Prostate gland (tissue), 2 donors: Measurements from ENCODE around the gene VPS37C. TPM values are rescaled to one million over a fixed set of nuclear protein-coding genes. Genes with fewer than 3 reads are reported as not detected.

Experiments used
- DNase-seq: peaks from one replicate; pipeline ENCODE4 v3.0.0-alpha.2; 2019; ENCODE audit warnings: low spot score
- H3K27ac ChIP-seq, 2 donors: fragments of 200-600 bp; sonication (generic); 2 replicates each; pipeline ENCODE4 v1.5.1; 2017 to 2019
- H3K27me3 ChIP-seq: fragments of 200-600 bp; sonication (generic); replicated peaks from 2 replicates; pipeline ENCODE4 v1.5.1; 2019; ENCODE audit not compliant: insufficient read depth
- H3K36me3 ChIP-seq, 2 donors: fragments of 200-600 bp; sonication (generic); 1 replicate in 1 of 2; 2 replicates in 1 of 2; pipeline versions ENCODE4 v1.5.1 to v1.8.1; 2017 to 2019
- H3K4me1 ChIP-seq: fragments of 200-600 bp; sonication (generic); replicated peaks from 2 replicates; pipeline ENCODE4 v1.5.1; 2019
- H3K4me3 ChIP-seq, 2 donors: fragments of 200-600 bp; sonication (generic); 2 replicates each; pipeline ENCODE4 v1.5.1; 2017 to 2019
- H3K9me3 ChIP-seq: fragments of 200-600 bp; sonication (generic); 2 replicates; pipeline ENCODE4 v1.5.1; 2017
- CTCF ChIP-seq, 4 experiments: fragments of 200-600 bp in 2 of 4; fragments of 450-650 bp in 2 of 4; sonication (generic) in 2 of 4; IDR thresholded peaks; 1 replicate in 3 of 4; 2 replicates in 1 of 4; pipeline ENCODE4 v1.5.1; 2016 to 2019; ENCODE audit warnings: antibody characterized with exemption in 4 of 4, mild to moderate bottlenecking in 2 of 4, moderate library complexity in 2 of 4
- POLR2A ChIP-seq: fragments of 450-650 bp; IDR thresholded peaks from one replicate; pipeline ENCODE4 v1.6.1; 2016; ENCODE audit warnings: antibody characterized with exemption, mild to moderate bottlenecking
- POLR2AphosphoS5 ChIP-seq: sonication (generic); formaldehyde crosslinking; IDR thresholded peaks from one replicate; pipeline ENCODE4 v1.6.1; 2017; ENCODE audit warnings: antibody characterized with exemption
- WGBS: methylation state at CpG from one replicate; pipeline ENCODE4 v1.1.5; 2018; 5-methylcytosine and 5-hydroxymethylcytosine counted together
- intact Hi-C: fragments of 100-400 bp; cut with DNase I; formaldehyde crosslinking; loops from one replicate; pipeline ENCODE4 v1.14.2; 2022
- total RNA-seq, 2 donors: library from RNA; depleted of rRNA; stranded (reverse); fragments of >200 nt; gene quantifications; one replicate each; pipeline ENCODE4 v1.1.0, GENCODE V29; 2016

VPS37C gene
- total RNA-seq, 2 donors from 2014 or later: 32.2 to 38.8 TPM

GRCh38 chr11:61082931-61083531 lies 78.2 kb downstream of the VPS37C start:
- no peak overlapping the region for H3K4me3 ChIP-seq
- intact Hi-C loops: no loop called here
- H3K27ac ChIP-seq: no peak overlapping the region
- DNase-seq: no peak
- H3K27me3 ChIP-seq: peaks cover 2% of the 10 kb centered on the region
- no peaks in the 10 kb centered on the region for H3K4me1 ChIP-seq
- no peak for TF ChIP-seq POLR2AphosphoS5
- TF ChIP-seq POLR2A: no peak
- no peak for TF ChIP-seq CTCF (IDR thresholded peaks at IDR 0.05)
- no peaks in the 10 kb centered on the region for H3K36me3 ChIP-seq
- 90% methylated on average over 14 of the region's 14 CpGs for WGBS
- H3K9me3 ChIP-seq: no peaks in the 10 kb centered on the region

GRCh38 chr11:61082062-61082870 lies 79.0 kb downstream of the VPS37C start:
- H3K4me1 ChIP-seq: no peaks in the 10 kb centered on the region
- WGBS: 59% methylated on average over 18 of the region's 18 CpGs
- no peak overlapping the region for H3K4me3 ChIP-seq
- TF ChIP-seq POLR2AphosphoS5 (no peak), CTCF (IDR thresholded peaks at IDR 0.05) (no peak), POLR2A (no peak)
- no peak overlapping the region for H3K27ac ChIP-seq
- H3K36me3 ChIP-seq: no peaks in the 10 kb centered on the region
- intact Hi-C loops: no loop called here
- H3K27me3 ChIP-seq: peaks cover 2% of the 10 kb centered on the region
- no peaks in the 10 kb centered on the region for H3K9me3 ChIP-seq
- no peak for DNase-seq

GRCh38 chr11:61080986-61081590 lies 80.1 kb downstream of the VPS37C start:
- Histone ChIP-seq H3K9me3 (no peaks in the 10 kb centered on the region), H3K27ac (no peak overlapping the region), H3K27me3 (peaks cover 2% of the 10 kb centered on the region), H3K4me1 (no peaks in the 10 kb centered on the region), H3K36me3 (no peaks in the 10 kb centered on the region), H3K4me3 (no peak overlapping the region)
- 86% methylated on average over 10 of the region's 11 CpGs for WGBS
- no peak for DNase-seq
- TF ChIP-seq POLR2AphosphoS5 (no peak), POLR2A (no peak), CTCF (IDR thresholded peaks at IDR 0.05) (no peak)
- intact Hi-C loops: no loop called here

- H3K9me3 ChIP-seq: no peaks in the 10 kb centered on the region
- WGBS: 87% methylated on average over 8 of the region's 8 CpGs
- no peaks in the 10 kb centered on the region for H3K4me1 ChIP-seq
- no peaks in the 10 kb centered on the region for H3K36me3 ChIP-seq
- H3K4me3 ChIP-seq: no peak overlapping the region
- H3K27me3 ChIP-seq: peaks cover 2% of the 10 kb centered on the region
- TF ChIP-seq POLR2AphosphoS5 (no peak), CTCF (IDR thresholded peaks at IDR 0.05) (no peak), POLR2A (no peak)
- intact Hi-C loops: no loop called here
- no peak overlapping the region for H3K27ac ChIP-seq
- DNase-seq: no peak
Measured at GRCh38 chr11:61080526-61080925, 80.7 kb downstream of the VPS37C start.

Other genes starting within 250 kb of the VPS37C start
- 100 to 1,000 TPM; 106 to 122 TPM for gene TMEM109, start 247.3 kb downstream of the VPS37C start, total RNA-seq
- gene TMEM132A, start 237.0 kb downstream of the VPS37C start, total RNA-seq: 10 to 100 TPM; 18.7 to 44.5 TPM
- 10 to 100 TPM in 1 of 2 donors, 1 to 10 TPM in 1; 3.3 to 19.4 TPM for gene SLC15A3, start 209.2 kb downstream of the VPS37C start, total RNA-seq
- gene CD6, start 189.7 kb downstream of the VPS37C start, total RNA-seq: 1 to 10 TPM in 1 of 2 donors, under 1 TPM in 1; 0.51 to 1.2 TPM
- gene CD5, start 58.9 kb downstream of the VPS37C start, total RNA-seq: under 1 TPM; 0.18 to 0.91 TPM
- gene PGA3, start 42.1 kb upstream of the VPS37C start, total RNA-seq: under 1 TPM in 1 of 2 donors, not detected in 1; 0.77 TPM
- gene PGA4, start 60.9 kb upstream of the VPS37C start, total RNA-seq: not detected
- gene PGA5, start 79.7 kb upstream of the VPS37C start, total RNA-seq: not detected
- gene VWCE, start 133.9 kb upstream of the VPS37C start, total RNA-seq: 1 to 10 TPM; 2.0 to 4.3 TPM
- 100 to 1,000 TPM; 179 to 253 TPM for gene DDB1, start 171.7 kb upstream of the VPS37C start, total RNA-seq
- gene TKFC, start 171.8 kb upstream of the VPS37C start, total RNA-seq: 10 to 100 TPM; 52.8 to 79.3 TPM
- 10 to 100 TPM; 51.6 to 79.1 TPM for gene CYB561A3, start 200.5 kb upstream of the VPS37C start, total RNA-seq
- 10 to 100 TPM; 17.9 to 35.4 TPM for gene TMEM138, start 200.9 kb upstream of the VPS37C start, total RNA-seq
- gene TMEM216, start 231.2 kb upstream of the VPS37C start, total RNA-seq: 10 to 100 TPM; 13.3 to 24.1 TPM